Measurements from ENCODE around the gene TNFRSF12A. TPM values are rescaled to one million over a fixed set of nuclear protein-coding genes. Genes with fewer than 3 reads are reported as not detected.

TNFRSF12A gene
- total RNA-seq, 1 donor from 2014 or later: 44.6 TPM

DNA sequence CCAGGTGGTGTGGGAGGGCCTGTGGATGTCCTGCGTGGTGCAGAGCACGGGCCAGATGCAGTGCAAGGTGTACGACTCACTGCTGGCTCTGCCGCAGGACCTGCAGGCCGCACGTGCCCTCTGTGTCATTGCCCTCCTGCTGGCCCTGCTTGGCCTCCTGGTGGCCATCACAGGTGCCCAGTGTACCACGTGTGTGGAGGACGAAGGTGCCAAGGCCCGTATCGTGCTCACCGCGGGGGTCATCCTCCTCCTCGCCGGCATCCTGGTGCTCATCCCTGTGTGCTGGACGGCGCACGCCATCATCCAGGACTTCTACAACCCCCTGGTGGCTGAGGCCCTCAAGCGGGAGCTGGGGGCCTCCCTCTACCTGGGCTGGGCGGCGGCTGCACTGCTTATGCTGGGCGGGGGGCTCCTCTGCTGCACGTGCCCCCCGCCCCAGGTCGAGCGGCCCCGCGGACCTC is 6.6 kb upstream of the TNFRSF12A start:
- peak overlapping the region; percentile 97 for H3K27ac Mint-ChIP-seq
- DNase-seq (ENCODE audit: low spot score in 2 of 2, unreplicated experiment in 2 of 2): no peak
- H3K27me3 Mint-ChIP-seq (ENCODE audit: low read depth): peaks cover 56% of the 10 kb centered on the region
- H3K4me1 Mint-ChIP-seq: peaks cover 70% of the 10 kb centered on the region
- H3K9me3 Mint-ChIP-seq: no peaks in the 10 kb centered on the region
- H3K36me3 Mint-ChIP-seq: peaks cover 4% of the 10 kb centered on the region
- H3K4me3 Mint-ChIP-seq: peak overlapping the region; percentile 60
- TF ChIP-seq, protein P1, sequence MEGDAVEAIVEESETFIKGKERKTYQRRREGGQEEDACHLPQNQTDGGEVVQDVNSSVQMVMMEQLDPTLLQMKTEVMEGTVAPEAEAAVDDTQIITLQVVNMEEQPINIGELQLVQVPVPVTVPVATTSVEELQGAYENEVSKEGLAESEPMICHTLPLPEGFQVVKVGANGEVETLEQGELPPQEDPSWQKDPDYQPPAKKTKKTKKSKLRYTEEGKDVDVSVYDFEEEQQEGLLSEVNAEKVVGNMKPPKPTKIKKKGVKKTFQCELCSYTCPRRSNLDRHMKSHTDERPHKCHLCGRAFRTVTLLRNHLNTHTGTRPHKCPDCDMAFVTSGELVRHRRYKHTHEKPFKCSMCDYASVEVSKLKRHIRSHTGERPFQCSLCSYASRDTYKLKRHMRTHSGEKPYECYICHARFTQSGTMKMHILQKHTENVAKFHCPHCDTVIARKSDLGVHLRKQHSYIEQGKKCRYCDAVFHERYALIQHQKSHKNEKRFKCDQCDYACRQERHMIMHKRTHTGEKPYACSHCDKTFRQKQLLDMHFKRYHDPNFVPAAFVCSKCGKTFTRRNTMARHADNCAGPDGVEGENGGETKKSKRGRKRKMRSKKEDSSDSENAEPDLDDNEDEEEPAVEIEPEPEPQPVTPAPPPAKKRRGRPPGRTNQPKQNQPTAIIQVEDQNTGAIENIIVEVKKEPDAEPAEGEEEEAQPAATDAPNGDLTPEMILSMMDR (IDR thresholded peaks at IDR 0.05; ENCODE audit: unreplicated experiment): no peak

DNA sequence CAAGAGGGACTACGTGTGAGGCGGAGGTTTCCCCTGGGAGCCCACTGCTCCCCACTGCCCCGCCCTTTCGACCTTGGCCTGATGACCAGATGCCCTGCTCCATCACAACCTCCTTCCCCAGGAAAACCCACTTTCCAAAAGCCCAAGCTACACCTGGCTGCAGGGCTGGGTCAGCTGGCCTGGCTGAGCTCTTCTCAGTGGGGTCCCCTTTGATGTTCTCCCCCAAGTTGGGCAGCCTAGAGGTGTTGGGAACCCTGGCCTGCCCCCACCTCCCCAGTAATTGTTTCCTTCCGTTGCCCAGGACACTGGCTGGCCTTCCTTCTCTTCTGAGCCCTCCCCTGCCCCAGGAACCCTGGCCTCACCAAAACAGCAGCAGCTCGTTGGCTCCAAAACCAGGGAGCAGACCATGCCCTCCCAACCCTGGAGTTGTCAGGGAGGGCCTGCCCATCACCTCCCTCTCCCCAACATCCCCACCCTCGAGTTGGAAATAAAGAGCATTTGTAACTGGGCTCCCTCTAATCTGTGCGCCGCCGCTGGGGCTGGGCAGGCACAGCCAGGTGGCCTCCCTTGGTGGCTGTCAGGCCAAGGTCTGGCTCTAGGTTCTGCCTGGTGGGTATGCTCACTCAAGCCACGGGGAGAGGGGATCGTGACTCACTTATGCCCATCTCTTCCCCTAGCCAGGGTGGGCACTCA is 6.0 kb upstream of the TNFRSF12A start:
- Mint-ChIP-seq H3K27ac (peak overlapping the region; percentile 76), H3K9me3 (no peaks in the 10 kb centered on the region), H3K36me3 (peaks cover 4% of the 10 kb centered on the region), H3K27me3 (ENCODE audit: low read depth) (peaks cover 54% of the 10 kb centered on the region), H3K4me1 (peaks cover 66% of the 10 kb centered on the region), H3K4me3 (peak overlapping the region; percentile 42)
- TF ChIP-seq, protein P1 (IDR thresholded peaks at IDR 0.05; ENCODE audit: unreplicated experiment): no peak
- DNase-seq (ENCODE audit: low spot score in 2 of 2, unreplicated experiment in 2 of 2): no peak

DNA sequence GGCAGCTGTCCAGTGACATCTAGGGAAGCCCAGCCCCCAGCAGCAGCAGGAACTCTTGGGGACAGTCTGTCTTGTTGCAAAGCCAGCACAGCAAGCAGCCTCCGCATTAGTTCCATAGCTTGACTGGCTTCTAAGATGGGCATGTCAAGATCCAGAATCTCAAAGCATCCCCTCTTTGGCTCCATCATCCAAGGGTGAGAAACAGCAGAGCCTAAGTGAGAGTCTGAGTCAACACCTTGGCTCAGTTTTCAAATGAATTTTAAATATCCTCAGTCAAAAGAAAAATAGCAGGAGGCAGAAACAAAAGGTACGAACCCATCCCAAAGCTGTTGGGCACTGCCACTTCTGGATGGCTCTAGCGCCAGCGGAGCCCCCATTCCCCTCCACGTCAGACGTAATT is 5.2 kb upstream of the TNFRSF12A start:
- TF ChIP-seq, protein P1 (IDR thresholded peaks at IDR 0.05; ENCODE audit: unreplicated experiment): no peak
- peak overlapping the region; percentile 37 for H3K4me3 Mint-ChIP-seq
- peaks cover 4% of the 10 kb centered on the region for H3K36me3 Mint-ChIP-seq
- peaks cover 62% of the 10 kb centered on the region for H3K4me1 Mint-ChIP-seq
- peak overlapping the region; percentile 80 for H3K27ac Mint-ChIP-seq
- H3K27me3 Mint-ChIP-seq (ENCODE audit: low read depth): peaks cover 52% of the 10 kb centered on the region
- no peaks in the 10 kb centered on the region for H3K9me3 Mint-ChIP-seq
- DNase-seq (ENCODE audit: low spot score in 2 of 2, unreplicated experiment in 2 of 2): no peak

DNA sequence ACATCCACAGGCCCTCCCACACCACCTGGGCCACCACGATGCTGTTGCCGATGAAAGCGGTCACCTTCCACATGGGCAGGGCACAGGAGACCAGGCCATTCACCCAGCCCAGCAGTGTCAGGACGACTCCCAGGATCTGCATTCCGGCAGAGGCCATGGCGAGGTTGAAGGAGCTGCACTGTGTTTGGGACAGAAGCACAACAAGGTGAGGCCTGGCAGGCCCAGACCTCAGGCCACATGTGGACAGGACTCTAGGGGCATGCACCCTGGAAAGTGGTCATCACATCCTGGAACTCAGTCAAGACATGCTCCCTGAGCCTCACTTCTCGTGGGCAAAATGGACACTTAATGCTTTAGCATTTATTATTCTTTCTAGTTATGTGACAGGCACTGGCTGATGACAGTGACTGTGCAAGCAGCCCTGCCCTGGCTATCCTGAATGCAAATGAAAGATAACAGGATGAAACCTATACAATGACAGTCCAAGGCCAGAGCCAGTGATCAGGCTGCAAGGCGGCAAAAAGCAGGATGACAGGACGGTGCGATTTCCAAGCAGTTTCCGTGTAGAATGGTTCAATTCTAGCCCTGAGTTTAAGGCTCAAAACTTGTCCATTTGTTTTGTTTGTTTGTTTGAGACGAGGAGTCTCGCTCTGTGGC is 4.2 kb upstream of the TNFRSF12A start:
- Mint-ChIP-seq H3K27ac (peak overlapping the region; percentile 93), H3K27me3 (ENCODE audit: low read depth) (peaks cover 53% of the 10 kb centered on the region), H3K4me1 (peaks cover 59% of the 10 kb centered on the region), H3K36me3 (peaks cover 4% of the 10 kb centered on the region), H3K4me3 (peak overlapping the region; percentile 89), H3K9me3 (no peaks in the 10 kb centered on the region)
- TF ChIP-seq, protein P1 (IDR thresholded peaks at IDR 0.05; ENCODE audit: unreplicated experiment): no peak
- no peak for DNase-seq (ENCODE audit: low spot score in 2 of 2, unreplicated experiment in 2 of 2)

DNA sequence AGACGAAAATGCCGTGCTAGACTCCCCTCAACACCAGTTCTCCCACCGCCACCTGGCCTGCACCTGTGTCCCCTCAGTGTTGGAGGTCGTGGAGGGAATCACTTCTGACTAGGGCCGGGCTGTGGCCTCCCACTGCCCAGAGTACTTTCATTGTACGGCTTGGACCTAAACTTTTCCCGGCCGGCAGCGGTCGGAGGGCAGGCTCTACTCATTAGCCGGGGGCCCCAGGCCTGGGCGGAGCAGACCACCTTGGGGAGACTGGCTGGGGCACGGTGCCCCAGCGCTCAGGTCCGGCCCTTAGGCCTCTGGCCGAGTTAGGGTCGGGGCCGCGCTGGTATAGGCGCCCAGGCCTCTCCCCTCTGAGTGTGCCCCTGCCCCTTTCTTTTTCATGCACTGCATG is 2.8 kb upstream of the TNFRSF12A start:
- Mint-ChIP-seq H3K9me3 (no peaks in the 10 kb centered on the region), H3K36me3 (peaks cover 4% of the 10 kb centered on the region), H3K4me1 (peaks cover 64% of the 10 kb centered on the region), H3K27ac (peak overlapping the region; percentile 90), H3K27me3 (ENCODE audit: low read depth) (peaks cover 46% of the 10 kb centered on the region), H3K4me3 (peak overlapping the region; percentile 89)
- TF ChIP-seq, protein P1 (IDR thresholded peaks at IDR 0.05; ENCODE audit: unreplicated experiment): no peak
- no peak for DNase-seq (ENCODE audit: low spot score in 2 of 2, unreplicated experiment in 2 of 2)

Data from mesothelial cell of epicardium (in vitro differentiated cells).